ENCODE data around the gene SV2C. TPM values are rescaled to one million over a fixed set of nuclear protein-coding genes. Genes with fewer than 3 reads are reported as not detected.

The SV2C gene
- total and polyA plus RNA-seq, 2 of the 13 experiments (the other 11 are each of a cell fraction or from before 2014, with no cell fraction given): not detected

DNA sequence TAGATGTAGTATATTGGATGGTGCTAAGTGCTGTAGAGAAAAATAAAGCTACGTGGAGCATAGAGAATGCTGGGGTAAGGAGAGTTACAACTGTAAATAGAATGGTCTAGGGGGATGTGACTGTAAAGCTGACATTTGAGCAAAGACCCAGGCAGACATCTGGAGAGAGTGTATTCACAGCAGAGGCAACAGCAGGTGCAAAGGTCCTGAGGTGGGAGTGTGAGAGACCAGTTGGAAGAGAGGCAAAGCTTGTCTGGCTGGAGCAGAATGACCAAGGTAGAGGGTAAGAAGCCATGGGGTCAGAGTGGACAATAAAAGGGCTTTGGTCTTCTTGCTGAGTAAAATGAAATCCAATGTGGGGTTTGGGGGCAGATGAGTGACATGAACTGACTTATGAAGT lies 227.0 kb downstream of the SV2C start:
- H3K4me3 ChIP-seq (replicated peaks in 1 of 3; ENCODE audit: insufficient read depth in 1 of 3, low read depth in 2 of 3, low read length in 3 of 3): no peak overlapping the region
- H4K20me1 ChIP-seq (ENCODE audit: insufficient read depth, low read length): no peaks in the 10 kb centered on the region
- no peak overlapping the region for H3K4me2 ChIP-seq (ENCODE audit: low read depth, low read length)
- 74% methylated on average over 1 of the region's 1 CpG for WGBS (ENCODE audit: low lambda C conversion rate)
- in situ Hi-C loops (cut with HindIII; ENCODE audit: extremely low pct_ligation_motif_present, low pct_unique_long_range_greater_than_20kb): no loop called here
- FAIRE-seq: no peak
- DNase-seq (ENCODE audit: low spot score): no peak
- no TSS peak for BruUV-seq (replicated peaks)
- no peak overlapping the region for H2AFZ ChIP-seq (ENCODE audit: low read length)
- H3K9me3 ChIP-seq (ENCODE audit: low read length): no peaks in the 10 kb centered on the region
- no peak for TF ChIP-seq FOXM1 (CRISPR knock-in tag; IDR thresholded peaks at IDR 0.05)
- no peak for TF ChIP-seq ZNF224 (CRISPR knock-in tag; IDR thresholded peaks at IDR 0.05)
- no peak for TF ChIP-seq ZNF792 (CRISPR knock-in tag; IDR thresholded peaks at IDR 0.05)
- no peak for TF ChIP-seq ZNF143 (CRISPR knock-in tag; IDR thresholded peaks at IDR 0.05)
- TF ChIP-seq AHR (CRISPR knock-in tag; IDR thresholded peaks at IDR 0.05): no peak
- no peak for TF ChIP-seq ZNF296 (CRISPR knock-in tag; conservative IDR thresholded peaks at IDR 0.05)
- peaks cover 7% of the 10 kb centered on the region; the same call in 1 of the 2 replicates for H3K4me1 ChIP-seq (ENCODE audit: insufficient read depth, low read length)
- ChIA-PET POLR2A (no interaction called here), CTCF (ENCODE audit: low intra/inter-chr PET ratio, low total read pairs) (no interaction called here)
- H3K27me3 ChIP-seq (ENCODE audit: control insufficient read depth in 1 of 2, insufficient read depth in 2 of 2, low read length in 2 of 2): no peaks in the 10 kb centered on the region
- intact Hi-C loops (cut with micrococcal nuclease; ENCODE audit: unreplicated experiment): no loop called here
- ATAC-seq: no peak
- H3K36me3 ChIP-seq (replicated peaks in 1 of 2; ENCODE audit: control insufficient read depth in 1 of 2, insufficient read depth in 2 of 2, low read length in 2 of 2): no peaks in the 10 kb centered on the region
- H3K79me2 ChIP-seq (ENCODE audit: insufficient read depth, low read length): no peaks in the 10 kb centered on the region
- no peak overlapping the region for H3K27ac ChIP-seq (ENCODE audit: extremely low read length, insufficient read depth, low read length)
- no peak overlapping the region for H3K9ac ChIP-seq (ENCODE audit: insufficient read depth, low read depth, low read length)

DNA sequence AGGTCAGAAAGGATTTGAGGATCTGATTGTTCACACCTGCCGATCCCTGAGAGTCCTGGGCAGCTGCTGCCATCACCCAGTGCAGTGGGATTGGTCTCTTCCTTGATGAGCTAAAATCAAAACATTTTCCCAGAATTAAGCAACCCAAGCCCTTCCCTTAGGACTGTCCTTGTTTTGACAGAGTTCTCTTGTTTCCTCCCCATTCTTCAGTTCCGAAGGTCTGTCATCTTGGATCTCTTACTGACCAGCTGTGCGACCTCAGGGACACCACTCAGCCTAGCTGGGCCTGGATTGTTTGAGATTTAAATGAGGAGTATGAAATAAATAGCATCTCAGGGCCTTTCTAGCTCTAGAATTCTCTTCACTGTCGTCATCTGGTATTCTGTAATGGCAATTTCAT lies 229.6 kb downstream of the SV2C start:
- 63% methylated on average over 4 of the region's 4 CpGs for WGBS (ENCODE audit: low lambda C conversion rate)
- FAIRE-seq: no peak
- H4K20me1 ChIP-seq (ENCODE audit: insufficient read depth, low read length): no peaks in the 10 kb centered on the region
- H3K36me3 ChIP-seq (replicated peaks in 1 of 2; ENCODE audit: control insufficient read depth in 1 of 2, insufficient read depth in 2 of 2, low read length in 2 of 2): no peaks in the 10 kb centered on the region
- no peaks in the 10 kb centered on the region for H3K79me2 ChIP-seq (ENCODE audit: insufficient read depth, low read length)
- ChIA-PET CTCF (ENCODE audit: low intra/inter-chr PET ratio, low total read pairs) (no interaction called here), POLR2A (no interaction called here)
- in situ Hi-C loops (cut with HindIII; ENCODE audit: extremely low pct_ligation_motif_present, low pct_unique_long_range_greater_than_20kb) (no loop called here), intact Hi-C loops (cut with micrococcal nuclease; ENCODE audit: unreplicated experiment) (no loop called here)
- peaks cover 7% of the 10 kb centered on the region; the same call in 1 of the 2 replicates for H3K4me1 ChIP-seq (ENCODE audit: insufficient read depth, low read length)
- no peak overlapping the region for H3K4me2 ChIP-seq (ENCODE audit: low read depth, low read length)
- ATAC-seq: no peak
- BruUV-seq (replicated peaks): no TSS peak
- H2AFZ ChIP-seq (ENCODE audit: low read length): no peak overlapping the region
- no peak overlapping the region for H3K9ac ChIP-seq (ENCODE audit: insufficient read depth, low read depth, low read length)
- H3K27ac ChIP-seq (ENCODE audit: extremely low read length, insufficient read depth, low read length): no peak overlapping the region
- H3K4me3 ChIP-seq (replicated peaks in 1 of 3; ENCODE audit: insufficient read depth in 1 of 3, low read depth in 2 of 3, low read length in 3 of 3): no peak overlapping the region
- H3K9me3 ChIP-seq (ENCODE audit: low read length): no peaks in the 10 kb centered on the region
- H3K27me3 ChIP-seq (ENCODE audit: control insufficient read depth in 1 of 2, insufficient read depth in 2 of 2, low read length in 2 of 2): no peaks in the 10 kb centered on the region
- no peak for DNase-seq (ENCODE audit: low spot score)
- TF ChIP-seq, protein P1, sequence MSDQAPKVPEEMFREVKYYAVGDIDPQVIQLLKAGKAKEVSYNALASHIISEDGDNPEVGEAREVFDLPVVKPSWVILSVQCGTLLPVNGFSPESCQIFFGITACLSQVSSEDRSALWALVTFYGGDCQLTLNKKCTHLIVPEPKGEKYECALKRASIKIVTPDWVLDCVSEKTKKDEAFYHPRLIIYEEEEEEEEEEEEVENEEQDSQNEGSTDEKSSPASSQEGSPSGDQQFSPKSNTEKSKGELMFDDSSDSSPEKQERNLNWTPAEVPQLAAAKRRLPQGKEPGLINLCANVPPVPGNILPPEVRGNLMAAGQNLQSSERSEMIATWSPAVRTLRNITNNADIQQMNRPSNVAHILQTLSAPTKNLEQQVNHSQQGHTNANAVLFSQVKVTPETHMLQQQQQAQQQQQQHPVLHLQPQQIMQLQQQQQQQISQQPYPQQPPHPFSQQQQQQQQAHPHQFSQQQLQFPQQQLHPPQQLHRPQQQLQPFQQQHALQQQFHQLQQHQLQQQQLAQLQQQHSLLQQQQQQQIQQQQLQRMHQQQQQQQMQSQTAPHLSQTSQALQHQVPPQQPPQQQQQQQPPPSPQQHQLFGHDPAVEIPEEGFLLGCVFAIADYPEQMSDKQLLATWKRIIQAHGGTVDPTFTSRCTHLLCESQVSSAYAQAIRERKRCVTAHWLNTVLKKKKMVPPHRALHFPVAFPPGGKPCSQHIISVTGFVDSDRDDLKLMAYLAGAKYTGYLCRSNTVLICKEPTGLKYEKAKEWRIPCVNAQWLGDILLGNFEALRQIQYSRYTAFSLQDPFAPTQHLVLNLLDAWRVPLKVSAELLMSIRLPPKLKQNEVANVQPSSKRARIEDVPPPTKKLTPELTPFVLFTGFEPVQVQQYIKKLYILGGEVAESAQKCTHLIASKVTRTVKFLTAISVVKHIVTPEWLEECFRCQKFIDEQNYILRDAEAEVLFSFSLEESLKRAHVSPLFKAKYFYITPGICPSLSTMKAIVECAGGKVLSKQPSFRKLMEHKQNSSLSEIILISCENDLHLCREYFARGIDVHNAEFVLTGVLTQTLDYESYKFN (CRISPR knock-in tag; conservative IDR thresholded peaks at IDR 0.05): no peak
- TF ChIP-seq ZBTB7B (CRISPR knock-in tag; IDR thresholded peaks at IDR 0.05) (no peak), SMAD1 (CRISPR knock-in tag; IDR thresholded peaks at IDR 0.05; ENCODE audit: borderline replicate concordance, low read depth) (no peak), ZNF749 (CRISPR knock-in tag; IDR thresholded peaks at IDR 0.05; ENCODE audit: borderline replicate concordance) (no peak), SMAD3 (CRISPR knock-in tag; IDR thresholded peaks at IDR 0.05) (no peak), ZSCAN29 (CRISPR knock-in tag; conservative IDR thresholded peaks at IDR 0.05) (no peak), RARA (CRISPR knock-in tag; IDR thresholded peaks at IDR 0.05) (no peak), ZNF446 (CRISPR knock-in tag; IDR thresholded peaks at IDR 0.05) (no peak), IRF2 (CRISPR knock-in tag; IDR thresholded peaks at IDR 0.05) (no peak)
